Esophagus muscularis mucosa (tissue), 4 donors: ENCODE results near the gene CAMK2G. TPM values are rescaled to one million over a fixed set of nuclear protein-coding genes. Genes with fewer than 3 reads are reported as not detected.

Source experiments
- DNase-seq: peaks from one replicate; pipeline ENCODE4 v3.0.0-alpha.2; 2017; ENCODE audit errors: extremely low spot score
- H3K27ac ChIP-seq, 4 donors: fragments of 200-600 bp; sonication (generic); replicated peaks in 1 of 4; 1 replicate in 3 of 4; 2 replicates in 1 of 4; pipeline ENCODE4 v1.5.1; 2016 to 2019; ENCODE audit warnings: mild to moderate bottlenecking in 1 of 4
- H3K27me3 ChIP-seq, 4 donors: fragments of 200-600 bp; sonication (generic); one replicate each; pipeline versions ENCODE4 v1.5.1 to v1.6.0; 2016 to 2019
- H3K36me3 ChIP-seq, 4 donors: fragments of 200-600 bp; sonication (generic); one replicate each; pipeline ENCODE4 v1.5.1; 2016 to 2019
- H3K4me1 ChIP-seq, 4 donors: fragments of 200-600 bp; sonication (generic); one replicate each; pipeline ENCODE4 v1.5.1; 2016 to 2019
- H3K4me3 ChIP-seq, 4 donors: fragments of 200-600 bp; sonication (generic); 1 replicate in 2 of 4; 2 replicates in 2 of 4; pipeline ENCODE4 v1.5.1; 2016 to 2019; ENCODE audit warnings: mild to moderate bottlenecking in 4 of 4, moderate library complexity in 1 of 4
- H3K9me3 ChIP-seq, 4 donors: fragments of 200-600 bp; sonication (generic); 1 replicate in 3 of 4; 2 replicates in 1 of 4; pipeline ENCODE4 v1.5.1; 2016 to 2019
- EP300 ChIP-seq: sonication (generic); formaldehyde crosslinking; IDR thresholded peaks from one replicate; pipeline ENCODE4 v1.6.1; 2017; ENCODE audit warnings: antibody characterized with exemption
- POLR2A ChIP-seq: fragments of 450-650 bp; IDR thresholded peaks from one replicate; pipeline ENCODE4 v1.6.1; 2017; ENCODE audit warnings: antibody characterized with exemption, moderate library complexity, mild to moderate bottlenecking, low read depth
- POLR2AphosphoS5 ChIP-seq, 2 donors: sonication (generic); formaldehyde crosslinking; IDR thresholded peaks; one replicate each; pipeline ENCODE4 v1.6.1; 2017; ENCODE audit warnings: antibody characterized with exemption in 2 of 2
- WGBS: methylation state at CpG from one replicate; pipeline ENCODE4 v1.1.5; 2018; 5-methylcytosine and 5-hydroxymethylcytosine counted together
- intact Hi-C: fragments of 100-400 bp; cut with DNase I; formaldehyde crosslinking; loops from one replicate; pipeline ENCODE4 v1.15.1; 2023
- total RNA-seq, 4 donors: library from RNA; depleted of rRNA; stranded (reverse); fragments of >200 nt; gene quantifications; one replicate each; pipeline versions ENCODE4 v1.1.0 to v1.2.1, GENCODE V29; 2016
- TF ChIP-seq, protein P1 (sequence below), 3 experiments: fragments of 200-600 bp in 2 of 3; fragments of 450-650 bp in 1 of 3; sonication (generic) in 2 of 3; IDR thresholded peaks; one replicate each; pipeline ENCODE4 v1.5.1; 2017 to 2019; ENCODE audit warnings: antibody characterized with exemption in 3 of 3, mild to moderate bottlenecking in 2 of 3, moderate library complexity in 1 of 3

Gene CAMK2G
- total RNA-seq, 4 donors from 2014 or later, result 96.4 to 201 (median 159) TPM

DNA sequence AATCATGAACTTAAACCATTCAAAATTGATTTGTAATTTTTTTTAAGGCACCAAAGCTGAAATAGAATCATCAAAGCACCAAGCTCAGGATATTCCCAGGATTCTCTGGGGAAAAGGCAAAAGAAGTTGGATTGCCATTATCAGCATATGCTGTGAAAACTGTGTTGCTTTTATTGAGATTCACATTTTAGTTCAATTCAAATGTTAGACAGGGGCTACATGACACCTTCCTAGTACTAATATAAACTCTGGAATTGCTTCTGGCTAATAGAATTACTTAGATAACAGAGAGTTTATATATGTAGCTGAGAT is 58.7 kb downstream of the CAMK2G start:
- Histone ChIP-seq H3K9me3 (no peaks in the 10 kb centered on the region), H3K27me3 (peaks cover 0 to 3% (median 0%) of the 10 kb centered on the region in 4 donors), H3K4me1 (peaks cover 9 to 47% (median 41%) of the 10 kb centered on the region in 4 donors), H3K27ac (peak overlapping the region; percentile 13 to 78 (median 48)), H3K36me3 (peaks cover 27 to 76% (median 50%) of the 10 kb centered on the region in 4 donors), H3K4me3 (no peak overlapping the region)
- TF ChIP-seq, protein P1, sequence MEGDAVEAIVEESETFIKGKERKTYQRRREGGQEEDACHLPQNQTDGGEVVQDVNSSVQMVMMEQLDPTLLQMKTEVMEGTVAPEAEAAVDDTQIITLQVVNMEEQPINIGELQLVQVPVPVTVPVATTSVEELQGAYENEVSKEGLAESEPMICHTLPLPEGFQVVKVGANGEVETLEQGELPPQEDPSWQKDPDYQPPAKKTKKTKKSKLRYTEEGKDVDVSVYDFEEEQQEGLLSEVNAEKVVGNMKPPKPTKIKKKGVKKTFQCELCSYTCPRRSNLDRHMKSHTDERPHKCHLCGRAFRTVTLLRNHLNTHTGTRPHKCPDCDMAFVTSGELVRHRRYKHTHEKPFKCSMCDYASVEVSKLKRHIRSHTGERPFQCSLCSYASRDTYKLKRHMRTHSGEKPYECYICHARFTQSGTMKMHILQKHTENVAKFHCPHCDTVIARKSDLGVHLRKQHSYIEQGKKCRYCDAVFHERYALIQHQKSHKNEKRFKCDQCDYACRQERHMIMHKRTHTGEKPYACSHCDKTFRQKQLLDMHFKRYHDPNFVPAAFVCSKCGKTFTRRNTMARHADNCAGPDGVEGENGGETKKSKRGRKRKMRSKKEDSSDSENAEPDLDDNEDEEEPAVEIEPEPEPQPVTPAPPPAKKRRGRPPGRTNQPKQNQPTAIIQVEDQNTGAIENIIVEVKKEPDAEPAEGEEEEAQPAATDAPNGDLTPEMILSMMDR (IDR thresholded peaks at IDR 0.05), result no peak
- no peak for TF ChIP-seq POLR2AphosphoS5 (IDR thresholded peaks at IDR 0.05)
- TF ChIP-seq EP300, result no peak
- no peak for TF ChIP-seq POLR2A
- intact Hi-C loops, result no loop called here
- DNase-seq, result no peak

GRCh38 chr10:73814896-73815718 is 59.2 kb downstream of the CAMK2G start:
- Histone ChIP-seq H3K27ac (peak overlapping the region in 3 of 4 donors; percentile 13 to 78 (median 61)), H3K4me3 (no peak overlapping the region), H3K9me3 (no peaks in the 10 kb centered on the region), H3K4me1 (peaks cover 15 to 51% (median 46%) of the 10 kb centered on the region in 4 donors), H3K27me3 (peaks cover 0 to 3% (median 0%) of the 10 kb centered on the region in 4 donors), H3K36me3 (peaks cover 27 to 76% (median 50%) of the 10 kb centered on the region in 4 donors)
- 74% methylated on average over 12 of the region's 22 CpGs for WGBS
- intact Hi-C loops, result no loop called here
- TF ChIP-seq, protein P1 (IDR thresholded peaks at IDR 0.05), result peak in 2 of 3 experiments; percentile 17 to 34
- no peak for TF ChIP-seq EP300
- TF ChIP-seq POLR2A, result no peak
- TF ChIP-seq POLR2AphosphoS5 (IDR thresholded peaks at IDR 0.05), result no peak
- no peak for DNase-seq

GRCh38 chr10:73814276-73814895 is 60.0 kb downstream of the CAMK2G start:
- intact Hi-C loops, result no loop called here
- peaks cover 26 to 69% (median 47%) of the 10 kb centered on the region in 4 donors for H3K36me3 ChIP-seq
- no peak for TF ChIP-seq EP300
- TF ChIP-seq POLR2A, result no peak
- TF ChIP-seq, protein P1 (IDR thresholded peaks at IDR 0.05), result no peak
- TF ChIP-seq POLR2AphosphoS5 (IDR thresholded peaks at IDR 0.05), result no peak

DNA sequence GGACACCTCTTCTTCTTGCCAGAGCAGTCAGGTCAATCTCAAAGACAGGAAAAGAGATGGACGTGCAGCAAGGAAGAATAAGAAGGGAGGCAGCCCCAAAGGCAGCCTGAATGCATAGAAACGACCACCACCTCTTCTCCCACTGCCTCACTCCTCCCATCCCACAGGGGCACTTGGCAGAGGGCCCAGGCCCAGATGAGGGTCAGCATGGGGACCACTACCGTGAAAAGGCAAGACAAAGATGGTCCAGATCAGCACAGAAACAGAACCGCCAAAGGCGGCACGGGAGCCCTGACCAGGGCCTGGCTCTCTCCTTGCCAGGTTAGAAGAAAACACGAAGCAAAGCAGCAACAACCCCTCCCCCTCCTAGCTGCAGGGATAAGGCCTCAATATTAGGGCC is 61.0 kb downstream of the CAMK2G start:
- Histone ChIP-seq H3K27ac (peak overlapping the region in 1 of 4 donors; percentile 97), H3K27me3 (peaks cover 0 to 3% (median 0%) of the 10 kb centered on the region in 4 donors), H3K4me3 (no peak overlapping the region), H3K4me1 (peaks cover 16 to 48% (median 44%) of the 10 kb centered on the region in 4 donors), H3K36me3 (peaks cover 28 to 67% (median 46%) of the 10 kb centered on the region in 4 donors), H3K9me3 (no peaks in the 10 kb centered on the region)
- TF ChIP-seq EP300 (no peak), POLR2AphosphoS5 (IDR thresholded peaks at IDR 0.05) (peak in 1 of 2 donors; percentile 19)
- no peak for DNase-seq
- 81% methylated on average over 7 of the region's 7 CpGs for WGBS
- intact Hi-C loops, result no loop called here

More at GRCh38 chr10:73814276-73814895, 60.0 kb downstream of the CAMK2G start:
- peaks cover 0 to 3% (median 0%) of the 10 kb centered on the region in 4 donors for H3K27me3 ChIP-seq
- no peak for DNase-seq
- peaks cover 12 to 51% (median 46%) of the 10 kb centered on the region in 4 donors for H3K4me1 ChIP-seq
- no peak overlapping the region for H3K27ac ChIP-seq
- 86% methylated on average over 13 of the region's 13 CpGs for WGBS
- H3K9me3 ChIP-seq, result no peaks in the 10 kb centered on the region
- no peak overlapping the region for H3K4me3 ChIP-seq

DNA sequence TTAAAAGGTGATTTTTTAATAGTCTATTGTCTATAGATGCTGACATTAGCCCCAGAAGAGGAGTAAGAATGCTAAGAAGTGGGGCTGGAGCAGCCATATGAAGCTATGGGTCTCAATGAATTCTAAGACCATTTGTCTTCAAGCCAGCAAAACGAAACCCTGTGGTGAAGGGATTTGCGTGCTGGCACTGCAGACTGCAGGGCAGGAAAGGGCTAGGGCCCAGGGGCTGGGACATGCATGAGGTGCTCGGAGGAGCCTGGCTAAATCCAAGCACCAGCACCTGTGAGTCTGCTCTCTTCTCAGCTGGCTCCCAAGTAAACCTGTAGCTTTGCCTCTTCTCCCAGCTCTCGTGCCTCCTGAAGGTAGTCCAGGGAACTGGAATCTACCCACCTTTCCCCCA is 61.7 kb downstream of the CAMK2G start:
- intact Hi-C loops, result no loop called here
- Histone ChIP-seq H3K27me3 (peaks cover 0 to 3% (median 0%) of the 10 kb centered on the region in 4 donors), H3K4me1 (peaks cover 16 to 46% (median 41%) of the 10 kb centered on the region in 4 donors), H3K4me3 (no peak overlapping the region), H3K27ac (peak overlapping the region; percentile 94 to 99 (median 96)), H3K36me3 (peaks cover 33 to 67% (median 48%) of the 10 kb centered on the region in 4 donors), H3K9me3 (no peaks in the 10 kb centered on the region)
- 93% methylated on average over 4 of the region's 4 CpGs for WGBS
- DNase-seq, result no peak
- TF ChIP-seq, protein P1 (IDR thresholded peaks at IDR 0.05), result no peak
- TF ChIP-seq POLR2AphosphoS5 (IDR thresholded peaks at IDR 0.05) (no peak), EP300 (no peak), POLR2A (no peak)
